HG03520 (cell line): ENCODE data around the gene RAP1GDS1.
"Not testable (repeated sequence)": the region's sequence is repeated elsewhere in the genome, so short reads cannot be mapped to it uniquely, and the experiment has no call there.

Experiments used
- ATAC-seq: cut with Tn5 transposase; IDR thresholded peaks from one replicate; pipeline ENCODE4 v1.9.1; 2021; ENCODE audit warnings: mild to moderate bottlenecking, moderate library complexity; ENCODE audit not compliant: unreplicated experiment

RAP1GDS1 gene

GRCh38 chr4:98343626-98344025 is 82.4 kb downstream of the RAP1GDS1 start:
- ATAC-seq = no peak

- no peak for ATAC-seq
These were observed 84.7 kb downstream of the RAP1GDS1 start for GRCh38 chr4:98345838-98346237.

- ATAC-seq = no peak
These were observed 91.2 kb downstream of the RAP1GDS1 start for GRCh38 chr4:98352396-98352795.

GRCh38 chr4:98352940-98353339 is 91.8 kb downstream of the RAP1GDS1 start:
- ATAC-seq = no peak

- ATAC-seq = no peak
These were observed 97.6 kb downstream of the RAP1GDS1 start for GRCh38 chr4:98358630-98359248.

- ATAC-seq = no peak
These were observed 98.5 kb downstream of the RAP1GDS1 start for GRCh38 chr4:98359646-98360045.

DNA sequence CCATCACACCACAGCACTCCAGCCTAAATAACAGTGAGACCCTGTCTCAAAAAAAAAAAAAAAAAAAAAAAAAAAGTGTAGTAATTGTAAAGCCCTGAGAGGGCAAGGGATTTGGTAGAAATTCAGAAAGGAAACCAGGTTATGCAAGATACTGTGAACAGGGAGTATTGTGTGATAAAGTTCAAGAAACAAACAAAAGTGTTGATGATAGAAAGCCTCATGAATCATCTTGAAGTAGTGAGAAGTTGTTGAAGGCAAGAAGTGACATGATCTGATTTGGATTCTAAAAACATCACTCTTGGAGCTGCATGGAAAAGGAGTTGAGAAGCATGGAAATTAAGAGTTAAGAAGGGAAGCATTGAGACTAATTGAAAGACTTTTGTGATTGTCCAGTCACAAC is 102.2 kb downstream of the RAP1GDS1 start:
- ATAC-seq = no peak

- ATAC-seq = not testable (repeated sequence)
These were observed 105.1 kb downstream of the RAP1GDS1 start for GRCh38 chr4:98366275-98366674.

DNA sequence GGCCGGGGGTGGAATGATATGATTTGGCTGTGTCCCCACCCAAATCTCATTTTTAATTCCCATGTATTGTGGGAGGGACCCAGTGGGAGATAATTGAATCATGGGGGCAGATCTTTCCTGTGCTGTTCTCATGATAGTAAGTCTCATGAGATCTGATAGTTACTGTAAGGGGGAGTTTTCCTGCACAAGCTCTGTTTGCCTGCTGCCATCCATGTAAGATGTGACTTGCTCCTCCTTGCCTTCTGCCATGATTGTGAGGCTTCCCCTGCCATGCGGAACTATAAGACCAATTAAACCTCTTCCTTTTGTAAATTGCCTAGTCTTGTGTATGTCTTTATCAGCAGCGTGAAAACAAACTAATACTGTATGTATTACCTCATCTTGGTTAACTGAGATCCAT is 106.8 kb downstream of the RAP1GDS1 start:
- ATAC-seq = not testable (repeated sequence)

- no peak for ATAC-seq
These were observed 108.1 kb downstream of the RAP1GDS1 start for GRCh38 chr4:98369322-98369721.

- ATAC-seq = no peak
These were observed 113.5 kb downstream of the RAP1GDS1 start for GRCh38 chr4:98374643-98375042.

DNA sequence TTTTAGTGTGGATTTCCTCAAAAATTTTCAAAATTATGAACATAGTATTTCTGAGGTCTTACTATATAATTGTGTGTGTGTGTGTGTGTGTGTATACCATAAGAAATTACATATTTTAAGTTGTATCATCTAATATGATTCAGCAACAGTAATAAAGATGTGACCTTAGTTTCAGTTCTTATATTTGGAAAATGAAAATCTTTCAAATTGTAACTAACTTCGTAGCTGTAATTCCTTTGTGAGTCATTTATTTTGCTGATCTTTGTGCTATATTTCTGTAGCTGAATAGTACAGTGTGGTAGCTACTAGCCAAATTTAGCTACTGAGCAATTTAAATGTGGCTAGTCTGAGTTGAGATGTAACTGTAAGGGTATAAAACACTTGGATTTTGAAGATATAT is 116.4 kb downstream of the RAP1GDS1 start:
- ATAC-seq = no peak

GRCh38 chr4:98381306-98381705 is 120.1 kb downstream of the RAP1GDS1 start:
- no peak for ATAC-seq

DNA sequence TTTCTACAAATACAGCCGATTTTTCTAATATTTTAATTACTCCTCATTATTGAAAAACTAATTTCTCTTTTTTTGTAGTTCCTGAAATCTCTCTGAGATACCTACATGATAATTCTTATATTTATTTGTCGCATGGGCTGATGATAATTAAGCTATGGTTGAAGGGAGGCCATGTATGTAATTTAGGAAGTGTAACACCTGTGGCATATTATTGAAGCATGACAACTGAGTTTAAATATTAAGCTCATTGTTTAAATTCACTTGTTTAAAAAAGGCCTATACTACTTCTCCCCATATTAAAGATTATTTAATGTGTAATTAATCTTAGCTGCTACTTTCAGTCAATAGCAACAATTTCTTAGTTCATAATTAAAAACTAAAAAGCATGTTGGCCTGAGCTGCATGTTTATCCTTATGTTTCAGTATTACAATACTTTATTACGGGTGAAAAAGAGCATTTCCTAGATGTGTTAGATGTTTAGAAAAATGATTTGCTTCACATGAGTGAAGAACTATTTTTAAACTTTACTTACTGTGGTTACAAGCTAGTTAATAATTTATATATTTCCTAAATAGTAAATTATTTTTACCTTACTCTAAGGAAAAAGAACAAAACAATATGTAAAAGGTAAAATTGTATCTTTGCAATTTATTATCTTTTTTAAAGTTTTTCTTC is 122.4 kb downstream of the RAP1GDS1 start:
- ATAC-seq = no peak

GRCh38 chr4:98385831-98386230 is 124.6 kb downstream of the RAP1GDS1 start:
- no peak for ATAC-seq

DNA sequence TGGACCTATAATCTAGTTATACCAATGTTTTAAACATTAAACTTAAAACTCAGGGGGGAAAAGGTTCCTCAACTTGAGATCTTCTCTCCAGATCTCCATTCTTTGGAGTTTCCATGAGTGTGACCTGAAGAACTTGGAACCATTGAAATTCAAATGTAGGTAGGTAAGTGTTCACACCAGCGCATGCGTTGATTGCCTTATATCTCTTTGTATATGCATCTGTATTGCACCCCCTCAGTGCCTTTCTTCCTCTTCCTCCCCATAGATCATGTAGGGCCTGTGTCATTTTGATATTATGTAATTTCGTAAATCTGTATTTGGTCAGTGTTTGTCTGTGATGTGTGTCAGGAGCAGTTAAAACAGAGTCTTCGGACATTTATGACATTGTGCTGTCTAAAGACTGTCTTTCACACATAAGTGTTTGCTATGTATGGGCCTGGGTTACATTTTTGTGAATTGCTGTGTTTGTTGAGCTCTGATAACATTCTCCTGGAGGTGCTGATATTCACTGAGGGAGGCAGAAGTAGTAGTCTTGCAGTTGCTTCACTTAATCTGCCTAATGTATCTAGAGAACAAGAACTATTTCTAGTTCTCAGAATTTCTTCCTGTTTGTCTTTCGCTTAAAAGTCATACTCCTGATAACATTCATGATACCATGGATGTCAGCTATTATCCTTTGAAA is 126.3 kb downstream of the RAP1GDS1 start:
- no peak for ATAC-seq

DNA sequence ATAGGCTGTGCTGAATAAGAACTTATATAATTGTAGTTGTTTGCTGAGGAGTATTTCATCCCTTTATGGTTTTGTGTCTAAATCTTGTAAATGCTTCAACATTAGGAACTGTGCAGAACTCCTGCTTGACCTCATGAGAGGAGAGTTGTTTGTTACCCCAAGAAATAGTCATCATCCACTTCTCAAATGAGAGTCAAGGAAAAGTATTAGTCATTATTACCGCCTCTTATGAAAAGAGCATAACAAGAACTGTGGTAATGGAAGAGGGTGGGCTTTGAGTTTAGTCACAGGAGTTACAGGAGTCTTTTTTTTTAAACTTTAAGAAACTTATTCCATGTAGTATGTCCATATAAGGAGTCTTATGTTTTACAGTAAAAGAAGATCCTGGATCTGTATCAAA is 132.9 kb downstream of the RAP1GDS1 start:
- ATAC-seq = no peak

DNA sequence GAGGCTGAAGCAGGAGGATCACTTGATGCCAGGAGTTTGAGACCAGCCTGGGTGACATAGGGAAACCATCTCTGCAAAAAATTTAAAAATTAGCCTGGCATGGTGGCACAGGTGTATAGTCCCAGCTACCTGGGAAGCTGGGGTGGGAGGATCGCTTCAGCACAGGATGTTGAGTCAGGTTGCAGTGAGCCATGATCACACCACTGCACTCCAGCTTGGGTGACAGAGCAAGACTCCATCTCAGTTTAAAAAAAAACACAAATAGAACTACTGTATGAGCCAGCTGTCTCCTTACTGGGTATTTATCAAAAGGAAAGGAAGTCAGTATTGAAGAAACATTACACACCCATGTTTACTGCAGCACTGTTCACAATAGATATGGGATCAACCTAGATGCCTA is 138.7 kb downstream of the RAP1GDS1 start:
- no peak for ATAC-seq

GRCh38 chr4:98406819-98407218 is 145.6 kb downstream of the RAP1GDS1 start:
- peak; percentile 41 for ATAC-seq

DNA sequence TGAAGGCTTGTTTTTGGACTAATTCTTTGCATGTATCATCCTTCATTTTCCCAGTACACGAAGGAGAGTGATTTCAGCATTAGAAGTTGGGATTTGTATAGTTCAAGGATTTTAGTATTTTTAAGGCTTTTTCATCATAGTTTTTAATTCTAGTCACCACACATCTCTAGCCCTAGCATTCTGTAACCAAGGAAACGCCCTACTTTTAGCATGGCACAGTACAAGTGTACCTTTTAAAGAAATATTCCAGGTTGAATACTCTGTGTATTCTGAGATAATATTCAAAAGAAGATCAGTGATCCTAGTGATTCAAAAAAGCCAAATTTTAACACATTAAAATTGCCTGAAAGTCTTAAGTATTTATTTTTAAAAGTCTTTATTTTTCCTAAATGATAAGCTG is 150.5 kb downstream of the RAP1GDS1 start:
- no peak for ATAC-seq

DNA sequence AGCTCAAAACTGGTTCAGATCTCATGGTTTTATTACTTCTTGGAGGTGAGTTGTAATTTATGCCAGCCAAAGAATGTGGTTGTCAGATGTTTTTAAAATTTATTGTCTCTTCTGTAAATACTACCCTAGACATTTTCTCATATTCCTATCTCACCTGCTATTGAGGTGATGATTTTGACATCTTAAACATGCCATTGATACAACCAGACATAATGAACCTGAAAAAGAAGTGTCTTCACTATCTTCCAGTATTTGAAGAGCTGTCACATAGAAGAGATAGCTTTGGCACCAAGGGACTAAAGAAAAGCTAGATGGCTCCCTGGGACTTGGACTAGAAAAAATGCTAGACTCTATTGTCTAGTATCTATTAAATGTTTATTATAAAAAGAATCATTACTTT is 155.7 kb downstream of the RAP1GDS1 start:
- no peak for ATAC-seq

DNA sequence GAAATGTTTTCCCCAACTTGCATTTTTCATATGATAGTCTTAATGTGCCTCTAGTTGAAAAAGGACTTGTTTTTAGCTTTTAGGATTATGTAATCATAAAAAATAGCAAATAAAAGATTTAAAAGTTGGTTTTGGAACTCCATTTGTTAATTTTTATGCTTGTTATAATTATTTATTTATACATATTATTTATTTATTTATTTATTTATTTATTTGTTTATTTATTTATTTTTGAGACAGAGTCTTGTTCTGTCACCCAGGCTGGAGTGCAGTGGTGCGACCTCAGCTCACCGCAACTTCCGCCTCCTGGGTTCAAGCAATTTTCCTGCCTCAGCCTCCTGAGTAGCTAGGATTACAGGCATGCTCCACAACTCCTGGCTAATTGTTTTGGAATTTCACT is 159.0 kb downstream of the RAP1GDS1 start:
- not testable (repeated sequence) for ATAC-seq
